Measurements from ENCODE around the gene SLC30A3.

GRCh38 chr2:27255187-27255586 lies 7.7 kb downstream of the SLC30A3 start:
- TF ChIP-seq POLR2A (IDR thresholded peaks at IDR 0.05; ENCODE audit: low read depth, low read length) (no peak), POLR2AphosphoS5 (IDR thresholded peaks at IDR 0.05; ENCODE audit: low read depth, low read length) (no peak), TAF1 (IDR thresholded peaks at IDR 0.05; ENCODE audit: borderline replicate concordance, low read depth, low read length) (no peak)

All from GM12892 (cell line).